ENCODE results near the gene COPZ2.

Gene COPZ2

DNA sequence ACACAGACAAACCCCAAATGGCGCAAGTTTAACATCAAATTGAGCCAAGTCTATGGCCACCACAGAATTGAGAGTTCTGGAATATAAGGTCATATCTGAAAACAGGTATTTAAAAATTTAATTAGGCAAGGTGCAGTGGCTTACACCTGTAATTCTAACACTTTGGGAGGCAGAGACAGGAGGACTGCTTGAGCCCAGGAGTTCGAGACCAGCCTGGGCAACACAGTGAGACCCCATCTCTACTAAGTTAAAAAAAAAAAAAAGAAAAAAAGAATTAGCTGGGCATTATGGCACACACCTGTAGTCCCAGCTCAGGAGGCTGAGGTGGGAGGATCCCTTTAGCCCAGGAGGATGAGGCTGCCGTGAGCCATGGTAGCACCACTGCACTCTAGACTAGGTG lies 29.6 kb upstream of the COPZ2 start:
- FAIRE-seq (no peak), DNase-seq (ENCODE audit: insufficient read length, low spot score) (no peak)
- TF ChIP-seq PAX5 (IDR thresholded peaks at IDR 0.05; ENCODE audit: insufficient read depth, low read length, severe bottlenecking): no peak
- TF ChIP-seq POLR2A (IDR thresholded peaks at IDR 0.05; ENCODE audit: low read depth, low read length): no peak
- no peak for TF ChIP-seq SPI1 (IDR thresholded peaks at IDR 0.05; ENCODE audit: low read depth, low read length)
- no peak for TF ChIP-seq TAF1 (IDR thresholded peaks at IDR 0.05; ENCODE audit: low read depth, low read length)
- no peak for TF ChIP-seq POLR2AphosphoS5 (IDR thresholded peaks at IDR 0.05; ENCODE audit: low read depth, low read length)
- no peak for TF ChIP-seq POU2F2 (IDR thresholded peaks at IDR 0.05; ENCODE audit: low read depth, low read length)

- FAIRE-seq (no peak), DNase-seq (ENCODE audit: insufficient read length, low spot score) (no peak)
- TF ChIP-seq PAX5 (IDR thresholded peaks at IDR 0.05; ENCODE audit: insufficient read depth, low read length, severe bottlenecking) (no peak), TAF1 (IDR thresholded peaks at IDR 0.05; ENCODE audit: low read depth, low read length) (no peak), POLR2AphosphoS5 (IDR thresholded peaks at IDR 0.05; ENCODE audit: low read depth, low read length) (no peak), POLR2A (IDR thresholded peaks at IDR 0.05; ENCODE audit: low read depth, low read length) (no peak), SPI1 (IDR thresholded peaks at IDR 0.05; ENCODE audit: low read depth, low read length) (no peak), POU2F2 (IDR thresholded peaks at IDR 0.05; ENCODE audit: low read depth, low read length) (no peak)
Measured at GRCh38 chr17:48066656-48067055, 29.1 kb upstream of the COPZ2 start.

- TF ChIP-seq POLR2AphosphoS5 (IDR thresholded peaks at IDR 0.05; ENCODE audit: low read depth, low read length) (no peak), PAX5 (IDR thresholded peaks at IDR 0.05; ENCODE audit: insufficient read depth, low read length, severe bottlenecking) (no peak), POU2F2 (IDR thresholded peaks at IDR 0.05; ENCODE audit: low read depth, low read length) (no peak), TAF1 (IDR thresholded peaks at IDR 0.05; ENCODE audit: low read depth, low read length) (no peak), POLR2A (IDR thresholded peaks at IDR 0.05; ENCODE audit: low read depth, low read length) (no peak)
- DNase-seq (ENCODE audit: insufficient read length, low spot score) (no peak), FAIRE-seq (no peak)
Measured at GRCh38 chr17:48066192-48066591, 28.6 kb upstream of the COPZ2 start.

GRCh38 chr17:48064638-48065037 lies 27.0 kb upstream of the COPZ2 start:
- DNase-seq (ENCODE audit: insufficient read length, low spot score) (no peak), FAIRE-seq (no peak)
- TF ChIP-seq SPI1 (IDR thresholded peaks at IDR 0.05; ENCODE audit: low read depth, low read length): no peak
- TF ChIP-seq TAF1 (IDR thresholded peaks at IDR 0.05; ENCODE audit: low read depth, low read length): no peak
- TF ChIP-seq POLR2AphosphoS5 (IDR thresholded peaks at IDR 0.05; ENCODE audit: low read depth, low read length): no peak
- TF ChIP-seq POU2F2 (IDR thresholded peaks at IDR 0.05; ENCODE audit: low read depth, low read length): no peak
- TF ChIP-seq POLR2A (IDR thresholded peaks at IDR 0.05; ENCODE audit: low read depth, low read length): no peak
- TF ChIP-seq PAX5 (IDR thresholded peaks at IDR 0.05; ENCODE audit: insufficient read depth, low read length, severe bottlenecking): no peak

DNA sequence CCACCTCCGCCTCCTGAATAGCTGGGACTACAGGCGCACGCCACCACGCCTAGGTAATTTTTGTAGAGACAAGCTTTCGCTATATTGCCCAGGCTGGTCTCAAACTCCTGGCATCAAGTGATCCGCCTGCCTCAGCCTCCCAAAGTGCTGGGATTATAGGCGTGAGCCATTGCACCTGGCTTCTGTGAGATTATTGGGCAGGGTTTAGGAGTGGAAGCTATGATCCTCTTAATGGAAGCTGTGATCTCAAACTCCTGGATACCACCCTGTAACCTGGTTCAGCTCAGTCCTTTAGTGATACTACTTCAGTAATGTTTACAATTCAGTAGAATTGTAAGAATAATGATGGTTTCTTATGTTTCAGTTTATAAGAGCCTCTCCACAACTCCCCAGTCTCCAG lies 24.7 kb upstream of the COPZ2 start:
- FAIRE-seq (no peak), DNase-seq (ENCODE audit: insufficient read length, low spot score) (no peak)
- TF ChIP-seq POLR2AphosphoS5 (IDR thresholded peaks at IDR 0.05; ENCODE audit: low read depth, low read length): no peak
- TF ChIP-seq POLR2A (IDR thresholded peaks at IDR 0.05; ENCODE audit: low read depth, low read length): no peak
- TF ChIP-seq POU2F2 (IDR thresholded peaks at IDR 0.05; ENCODE audit: low read depth, low read length): no peak
- no peak for TF ChIP-seq SPI1 (IDR thresholded peaks at IDR 0.05; ENCODE audit: low read depth, low read length)
- no peak for TF ChIP-seq PAX5 (IDR thresholded peaks at IDR 0.05; ENCODE audit: insufficient read depth, low read length, severe bottlenecking)
- no peak for TF ChIP-seq TAF1 (IDR thresholded peaks at IDR 0.05; ENCODE audit: low read depth, low read length)

DNA sequence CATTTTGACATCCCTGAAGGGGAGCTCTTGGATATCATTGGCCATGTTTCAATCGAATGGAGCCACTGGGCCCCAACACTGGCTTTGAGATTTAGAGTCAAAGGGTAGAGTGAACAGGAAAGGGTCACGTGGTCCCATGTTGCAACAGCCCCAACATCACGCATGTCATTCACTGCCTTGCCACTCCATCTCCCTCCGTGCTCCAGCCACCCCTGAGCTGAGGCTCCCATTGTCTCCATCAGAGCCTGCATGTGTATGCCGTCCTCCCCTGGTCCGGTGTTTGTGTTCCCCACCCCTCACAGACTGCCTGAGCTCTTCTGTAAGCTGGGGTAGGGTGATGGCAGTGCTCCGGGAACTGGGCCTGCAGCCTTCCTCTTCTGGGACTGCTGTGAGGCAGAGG lies 22.7 kb upstream of the COPZ2 start:
- TF ChIP-seq TAF1 (IDR thresholded peaks at IDR 0.05; ENCODE audit: low read depth, low read length): no peak
- no peak for TF ChIP-seq POLR2A (IDR thresholded peaks at IDR 0.05; ENCODE audit: low read depth, low read length)
- TF ChIP-seq PAX5 (IDR thresholded peaks at IDR 0.05; ENCODE audit: insufficient read depth, low read length, severe bottlenecking): no peak
- TF ChIP-seq SPI1 (IDR thresholded peaks at IDR 0.05; ENCODE audit: low read depth, low read length): no peak
- TF ChIP-seq POLR2AphosphoS5 (IDR thresholded peaks at IDR 0.05; ENCODE audit: low read depth, low read length): no peak
- TF ChIP-seq POU2F2 (IDR thresholded peaks at IDR 0.05; ENCODE audit: low read depth, low read length): no peak
- DNase-seq (ENCODE audit: insufficient read length, low spot score) (no peak), FAIRE-seq (no peak)

DNA sequence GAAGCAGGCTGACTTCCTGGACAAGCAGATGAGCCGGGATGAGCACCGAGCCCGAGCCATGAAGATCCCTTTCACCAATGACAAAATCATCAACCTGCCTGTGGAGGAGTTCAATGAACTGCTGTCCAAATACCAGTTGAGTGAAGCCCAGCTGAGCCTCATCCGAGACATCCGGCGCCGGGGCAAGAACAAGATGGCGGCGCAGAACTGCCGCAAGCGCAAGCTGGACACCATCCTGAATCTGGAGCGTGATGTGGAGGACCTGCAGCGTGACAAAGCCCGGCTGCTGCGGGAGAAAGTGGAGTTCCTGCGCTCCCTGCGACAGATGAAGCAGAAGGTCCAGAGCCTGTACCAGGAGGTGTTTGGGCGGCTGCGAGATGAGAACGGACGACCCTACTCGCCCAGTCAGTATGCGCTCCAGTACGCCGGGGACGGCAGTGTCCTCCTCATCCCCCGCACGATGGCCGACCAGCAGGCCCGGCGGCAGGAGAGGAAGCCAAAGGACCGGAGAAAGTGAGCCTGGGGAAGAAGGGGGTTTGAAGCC lies 21.6 kb upstream of the COPZ2 start:
- no peak for FAIRE-seq
- DNase-seq (ENCODE audit: insufficient read length, low spot score): no peak

DNA sequence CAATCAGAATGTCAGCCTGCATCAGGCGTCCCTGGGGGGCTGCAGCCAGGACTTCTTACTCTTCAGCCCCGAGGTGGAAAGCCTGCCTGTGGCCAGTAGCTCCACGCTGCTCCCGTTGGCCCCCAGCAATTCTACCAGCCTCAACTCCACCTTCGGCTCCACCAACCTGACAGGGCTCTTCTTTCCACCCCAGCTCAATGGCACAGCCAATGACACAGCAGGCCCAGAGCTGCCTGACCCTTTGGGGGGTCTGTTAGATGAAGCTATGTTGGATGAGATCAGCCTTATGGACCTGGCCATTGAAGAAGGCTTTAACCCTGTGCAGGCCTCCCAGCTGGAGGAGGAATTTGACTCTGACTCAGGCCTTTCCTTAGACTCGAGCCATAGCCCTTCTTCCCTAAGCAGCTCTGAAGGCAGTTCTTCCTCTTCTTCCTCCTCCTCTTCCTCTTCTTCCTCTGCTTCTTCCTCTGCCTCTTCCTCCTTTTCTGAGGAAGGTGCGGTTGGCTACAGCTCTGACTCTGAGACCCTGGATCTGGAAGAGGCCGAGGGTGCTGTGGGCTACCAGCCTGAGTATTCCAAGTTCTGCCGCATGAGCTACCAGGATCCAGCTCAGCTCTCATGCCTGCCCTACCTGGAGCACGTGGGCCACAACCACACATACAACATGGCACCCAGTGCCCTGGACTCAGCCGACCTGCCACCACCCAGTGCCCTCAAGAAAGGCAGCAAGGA lies 21.0 kb upstream of the COPZ2 start:
- TF ChIP-seq POLR2AphosphoS5 (IDR thresholded peaks at IDR 0.05; ENCODE audit: low read depth, low read length) (no peak), TAF1 (IDR thresholded peaks at IDR 0.05; ENCODE audit: low read depth, low read length) (no peak), PAX5 (IDR thresholded peaks at IDR 0.05; ENCODE audit: insufficient read depth, low read length, severe bottlenecking) (no peak), POU2F2 (IDR thresholded peaks at IDR 0.05; ENCODE audit: low read depth, low read length) (no peak), SPI1 (IDR thresholded peaks at IDR 0.05; ENCODE audit: low read depth, low read length) (no peak), POLR2A (IDR thresholded peaks at IDR 0.05; ENCODE audit: low read depth, low read length) (no peak)
- no peak for FAIRE-seq

More for the DNA sequence above, 21.6 kb upstream of the COPZ2 start:
- no peak for TF ChIP-seq TAF1 (IDR thresholded peaks at IDR 0.05; ENCODE audit: low read depth, low read length)
- TF ChIP-seq SPI1 (IDR thresholded peaks at IDR 0.05; ENCODE audit: low read depth, low read length): no peak
- no peak for TF ChIP-seq POLR2AphosphoS5 (IDR thresholded peaks at IDR 0.05; ENCODE audit: low read depth, low read length)
- no peak for TF ChIP-seq POU2F2 (IDR thresholded peaks at IDR 0.05; ENCODE audit: low read depth, low read length)
- TF ChIP-seq PAX5 (IDR thresholded peaks at IDR 0.05; ENCODE audit: insufficient read depth, low read length, severe bottlenecking): no peak
- no peak for TF ChIP-seq POLR2A (IDR thresholded peaks at IDR 0.05; ENCODE audit: low read depth, low read length)

DNA sequence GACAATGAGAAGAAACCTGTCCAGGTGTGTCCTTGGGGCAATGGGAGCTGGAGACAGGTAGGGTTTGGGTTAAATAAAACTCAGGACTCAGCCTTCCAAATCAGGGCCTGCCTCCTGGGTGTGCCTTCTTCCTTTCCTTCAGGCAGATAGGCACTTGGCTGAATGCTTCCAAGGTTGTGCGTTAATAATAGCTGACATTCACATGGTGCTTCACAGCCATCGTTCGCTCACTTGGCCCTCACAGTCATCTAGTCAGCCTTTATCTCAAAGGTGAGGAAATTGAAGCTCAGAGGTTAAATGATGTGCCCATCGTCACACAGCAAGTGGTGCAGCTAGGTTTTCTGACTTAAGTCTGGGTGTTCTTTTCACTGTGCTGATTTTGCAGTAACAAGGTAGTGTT lies 20.0 kb upstream of the COPZ2 start:
- FAIRE-seq (no peak), DNase-seq (ENCODE audit: insufficient read length, low spot score) (no peak)
- TF ChIP-seq SPI1 (IDR thresholded peaks at IDR 0.05; ENCODE audit: low read depth, low read length) (no peak), POLR2AphosphoS5 (IDR thresholded peaks at IDR 0.05; ENCODE audit: low read depth, low read length) (no peak), PAX5 (IDR thresholded peaks at IDR 0.05; ENCODE audit: insufficient read depth, low read length, severe bottlenecking) (no peak), POU2F2 (IDR thresholded peaks at IDR 0.05; ENCODE audit: low read depth, low read length) (no peak), TAF1 (IDR thresholded peaks at IDR 0.05; ENCODE audit: low read depth, low read length) (no peak), POLR2A (IDR thresholded peaks at IDR 0.05; ENCODE audit: low read depth, low read length) (no peak)

More for the DNA sequence above, 21.0 kb upstream of the COPZ2 start:
- no peak for DNase-seq (ENCODE audit: insufficient read length, low spot score)
